Peyer's patch (tissue), 4 donors: ENCODE results near the gene ZNF784.

Experiments used
- POLR2A ChIP-seq, 2 donors: fragments of 450-650 bp; IDR thresholded peaks; one replicate each; pipeline ENCODE4 v1.5.1; 2017; ENCODE audit warnings: antibody characterized with exemption in 2 of 2, mild to moderate bottlenecking in 2 of 2, moderate library complexity in 2 of 2
- TF ChIP-seq, protein P1 (sequence below), 6 experiments: fragments of 450-650 bp in 4 of 6; fragments of 200-600 bp in 2 of 6; sonication (generic) in 1 of 6; IDR thresholded peaks; one replicate each; pipeline ENCODE4 v1.5.1; 2017 to 2019; ENCODE audit warnings: antibody characterized with exemption in 6 of 6, mild to moderate bottlenecking in 3 of 6, moderate library complexity in 1 of 6

DNA sequence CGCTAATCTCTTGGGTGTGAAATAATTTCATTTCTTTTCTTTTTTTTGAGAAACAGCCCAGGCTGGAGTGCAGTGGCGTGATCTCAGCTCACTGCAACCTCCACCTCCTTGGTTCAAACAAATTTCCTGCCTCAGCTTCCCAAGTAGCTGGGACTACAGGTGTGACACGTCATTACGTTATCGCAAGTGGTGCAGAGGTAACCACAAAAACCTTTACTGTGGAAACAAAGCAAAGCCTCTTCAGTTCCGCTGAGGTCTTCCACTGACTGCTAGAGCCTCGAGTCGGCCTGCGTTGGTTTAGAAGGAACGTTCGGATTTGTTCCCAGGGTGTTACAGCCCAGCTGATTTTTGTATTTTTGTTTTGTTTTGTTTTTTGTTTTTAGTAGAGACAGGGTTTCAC lies 2.0 kb upstream of the ZNF784 start:
- TF ChIP-seq, protein P1, sequence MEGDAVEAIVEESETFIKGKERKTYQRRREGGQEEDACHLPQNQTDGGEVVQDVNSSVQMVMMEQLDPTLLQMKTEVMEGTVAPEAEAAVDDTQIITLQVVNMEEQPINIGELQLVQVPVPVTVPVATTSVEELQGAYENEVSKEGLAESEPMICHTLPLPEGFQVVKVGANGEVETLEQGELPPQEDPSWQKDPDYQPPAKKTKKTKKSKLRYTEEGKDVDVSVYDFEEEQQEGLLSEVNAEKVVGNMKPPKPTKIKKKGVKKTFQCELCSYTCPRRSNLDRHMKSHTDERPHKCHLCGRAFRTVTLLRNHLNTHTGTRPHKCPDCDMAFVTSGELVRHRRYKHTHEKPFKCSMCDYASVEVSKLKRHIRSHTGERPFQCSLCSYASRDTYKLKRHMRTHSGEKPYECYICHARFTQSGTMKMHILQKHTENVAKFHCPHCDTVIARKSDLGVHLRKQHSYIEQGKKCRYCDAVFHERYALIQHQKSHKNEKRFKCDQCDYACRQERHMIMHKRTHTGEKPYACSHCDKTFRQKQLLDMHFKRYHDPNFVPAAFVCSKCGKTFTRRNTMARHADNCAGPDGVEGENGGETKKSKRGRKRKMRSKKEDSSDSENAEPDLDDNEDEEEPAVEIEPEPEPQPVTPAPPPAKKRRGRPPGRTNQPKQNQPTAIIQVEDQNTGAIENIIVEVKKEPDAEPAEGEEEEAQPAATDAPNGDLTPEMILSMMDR (IDR thresholded peaks at IDR 0.05), result no peak
- TF ChIP-seq POLR2A (IDR thresholded peaks at IDR 0.05), result no peak
